ENCODE data around the gene CLEC4A.
A peak's percentile ranks its signal among the peaks of the same experiment; 100 is the strongest.
"Not testable (repeated sequence)": the region's sequence is repeated elsewhere in the genome, so short reads cannot be mapped to it uniquely, and the experiment has no call there.

CLEC4A gene

DNA sequence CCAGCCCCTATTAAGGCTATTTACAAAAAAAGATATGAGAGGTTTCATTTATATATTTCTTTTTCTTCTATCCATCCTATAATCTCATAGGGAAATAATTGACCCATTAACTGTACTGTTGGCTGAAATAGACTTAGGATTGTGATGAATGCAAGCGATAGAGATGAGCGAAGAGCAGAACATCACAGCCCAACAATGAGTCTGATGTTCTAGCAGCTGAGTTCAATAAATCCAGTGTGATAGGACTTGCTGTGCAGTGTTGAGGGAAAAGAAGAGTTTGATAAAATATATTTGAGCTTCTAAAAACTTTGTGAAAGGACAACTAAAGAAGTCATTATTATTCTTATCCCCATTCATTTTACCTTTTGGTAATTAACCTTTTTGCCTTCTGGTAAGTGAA is 49.5 kb downstream of the CLEC4A start:
- not testable (repeated sequence) for H3K27ac ChIP-seq (ENCODE audit: low read length); H3K36me3 ChIP-seq (ENCODE audit: control insufficient read depth in 2 of 2, insufficient read depth in 2 of 2, low read length in 2 of 2); H3K4me1 ChIP-seq (ENCODE audit: control insufficient read depth, insufficient read depth, low read length); H3K9ac ChIP-seq (ENCODE audit: low read length in 2 of 2); H3K9me3 ChIP-seq (ENCODE audit: control insufficient read depth in 2 of 2, low read length in 2 of 2); H3K27me3 ChIP-seq (ENCODE audit: control insufficient read depth in 1 of 2, insufficient read depth in 2 of 2, low read length in 2 of 2); H3K4me3 ChIP-seq (ENCODE audit: low read length in 2 of 2)

DNA sequence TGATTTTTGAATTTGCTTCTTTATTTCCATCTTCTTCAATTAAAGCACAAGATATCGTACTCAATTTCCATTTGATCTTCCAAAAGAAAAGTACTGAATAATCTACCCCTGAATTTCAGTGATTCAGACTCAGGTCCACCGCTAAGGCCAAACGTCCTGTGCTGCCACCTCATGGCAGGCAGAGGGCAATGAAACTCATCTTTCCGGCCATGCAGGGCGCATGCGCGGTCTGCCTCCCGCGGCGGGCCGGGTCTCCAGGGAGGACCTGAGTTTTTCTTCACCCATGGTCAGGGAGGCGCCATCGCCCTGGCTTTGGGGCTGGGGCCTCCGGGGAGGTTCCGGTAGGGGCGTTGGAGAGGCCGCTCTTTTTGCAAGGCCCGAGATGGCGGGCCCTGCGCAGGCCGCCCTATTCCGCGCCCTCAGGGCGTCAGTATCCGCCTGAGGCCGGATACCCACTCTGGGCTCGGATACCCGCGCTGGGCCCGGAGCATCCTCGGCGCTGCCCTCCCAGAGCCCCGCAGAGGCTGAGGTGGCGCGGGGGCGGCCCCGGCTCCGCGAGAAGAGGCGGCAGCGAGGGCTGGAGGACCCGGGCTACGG is 56.7 kb downstream of the CLEC4A start:
- not testable (repeated sequence) for H3K4me1 ChIP-seq (ENCODE audit: control insufficient read depth, insufficient read depth, low read length); H3K27me3 ChIP-seq (ENCODE audit: control insufficient read depth in 1 of 2, insufficient read depth in 2 of 2, low read length in 2 of 2); H3K36me3 ChIP-seq (ENCODE audit: control insufficient read depth in 2 of 2, insufficient read depth in 2 of 2, low read length in 2 of 2); H3K9me3 ChIP-seq (ENCODE audit: control insufficient read depth in 2 of 2, low read length in 2 of 2)
- Histone ChIP-seq H3K27ac (ENCODE audit: low read length) (peak overlapping the region; percentile 41), H3K4me3 (ENCODE audit: low read length in 2 of 2) (peak overlapping the region in 1 of 2 donors; percentile 69), H3K9ac (ENCODE audit: low read length in 2 of 2) (peak overlapping the region; percentile 53 to 58)

DNA sequence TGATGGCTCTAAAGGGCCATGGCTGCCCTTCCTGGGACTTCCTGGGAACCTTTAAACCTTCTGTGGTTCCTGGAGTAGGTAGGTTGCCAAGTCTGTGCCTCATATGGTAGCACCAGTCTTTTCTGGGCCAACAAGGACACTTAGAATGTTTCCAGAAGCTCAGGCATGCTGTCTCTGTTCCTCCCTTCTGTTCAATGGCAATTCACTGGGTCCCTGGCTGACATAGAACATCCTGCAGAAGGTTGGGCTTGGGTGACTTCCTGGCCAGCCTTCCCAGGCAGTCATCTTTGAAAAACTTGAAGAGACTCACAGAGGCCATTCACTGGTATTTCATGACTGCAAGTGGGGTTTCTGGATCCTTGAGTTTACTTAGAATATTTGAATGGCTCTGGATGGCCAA is 57.9 kb downstream of the CLEC4A start:
- H3K9me3 ChIP-seq (ENCODE audit: control insufficient read depth in 2 of 2, low read length in 2 of 2); H3K36me3 ChIP-seq (ENCODE audit: control insufficient read depth in 2 of 2, insufficient read depth in 2 of 2, low read length in 2 of 2); H3K9ac ChIP-seq (ENCODE audit: low read length in 2 of 2); H3K27me3 ChIP-seq (ENCODE audit: control insufficient read depth in 1 of 2, insufficient read depth in 2 of 2, low read length in 2 of 2); H3K27ac ChIP-seq (ENCODE audit: low read length); H3K4me1 ChIP-seq (ENCODE audit: control insufficient read depth, insufficient read depth, low read length): not testable (repeated sequence)
- H3K4me3 ChIP-seq (ENCODE audit: low read length in 2 of 2): peak overlapping the region in 1 of 2 donors; percentile 69

DNA sequence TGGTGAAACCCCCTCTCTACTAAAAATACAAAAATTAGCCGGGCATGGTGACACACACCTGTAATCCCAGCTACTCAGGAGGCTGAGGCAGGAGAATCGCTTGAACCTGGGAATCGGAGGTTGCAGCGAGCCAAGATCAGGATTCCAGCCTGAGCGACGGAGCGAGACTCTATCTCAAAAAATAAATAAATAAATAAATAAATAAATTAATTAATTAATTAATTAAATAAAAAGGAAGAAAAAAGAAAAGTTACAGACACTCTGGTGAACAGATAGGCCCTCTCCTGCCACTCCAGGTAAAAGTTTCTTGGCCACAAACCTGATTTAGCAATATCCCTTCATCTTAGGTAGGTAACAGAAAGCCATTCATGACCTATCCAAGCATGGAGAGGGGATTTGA is 59.5 kb downstream of the CLEC4A start:
- H3K4me1 ChIP-seq (ENCODE audit: control insufficient read depth, insufficient read depth, low read length); H3K27me3 ChIP-seq (ENCODE audit: control insufficient read depth in 1 of 2, insufficient read depth in 2 of 2, low read length in 2 of 2); H3K9ac ChIP-seq (ENCODE audit: low read length in 2 of 2); H3K27ac ChIP-seq (ENCODE audit: low read length); H3K36me3 ChIP-seq (ENCODE audit: control insufficient read depth in 2 of 2, insufficient read depth in 2 of 2, low read length in 2 of 2); H3K9me3 ChIP-seq (ENCODE audit: control insufficient read depth in 2 of 2, low read length in 2 of 2); H3K4me3 ChIP-seq (ENCODE audit: low read length in 2 of 2): not testable (repeated sequence)

DNA sequence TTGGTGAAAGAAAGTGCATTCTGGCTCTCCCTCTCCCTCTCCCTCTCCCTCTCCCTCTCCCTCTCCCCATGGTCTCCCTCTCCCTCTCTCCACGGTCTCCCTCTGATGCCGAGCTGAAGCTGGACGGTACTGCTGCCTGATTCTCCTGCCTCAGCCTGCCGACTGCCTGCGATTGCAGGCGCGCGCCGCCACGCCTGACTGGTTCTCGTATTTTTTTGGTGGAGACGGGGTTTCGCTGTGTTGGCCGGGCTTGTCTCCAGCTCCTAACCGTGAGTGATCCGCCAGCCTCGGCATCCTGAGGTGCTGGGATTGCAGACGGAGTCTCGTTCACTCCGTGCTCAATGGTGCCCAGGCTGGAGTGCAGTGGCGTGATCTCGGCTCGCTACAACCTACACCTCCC is 59.9 kb downstream of the CLEC4A start:
- not testable (repeated sequence) for H3K9me3 ChIP-seq (ENCODE audit: control insufficient read depth in 2 of 2, low read length in 2 of 2); H3K4me1 ChIP-seq (ENCODE audit: control insufficient read depth, insufficient read depth, low read length); H3K27me3 ChIP-seq (ENCODE audit: control insufficient read depth in 1 of 2, insufficient read depth in 2 of 2, low read length in 2 of 2); H3K9ac ChIP-seq (ENCODE audit: low read length in 2 of 2); H3K4me3 ChIP-seq (ENCODE audit: low read length in 2 of 2); H3K36me3 ChIP-seq (ENCODE audit: control insufficient read depth in 2 of 2, insufficient read depth in 2 of 2, low read length in 2 of 2); H3K27ac ChIP-seq (ENCODE audit: low read length)

DNA sequence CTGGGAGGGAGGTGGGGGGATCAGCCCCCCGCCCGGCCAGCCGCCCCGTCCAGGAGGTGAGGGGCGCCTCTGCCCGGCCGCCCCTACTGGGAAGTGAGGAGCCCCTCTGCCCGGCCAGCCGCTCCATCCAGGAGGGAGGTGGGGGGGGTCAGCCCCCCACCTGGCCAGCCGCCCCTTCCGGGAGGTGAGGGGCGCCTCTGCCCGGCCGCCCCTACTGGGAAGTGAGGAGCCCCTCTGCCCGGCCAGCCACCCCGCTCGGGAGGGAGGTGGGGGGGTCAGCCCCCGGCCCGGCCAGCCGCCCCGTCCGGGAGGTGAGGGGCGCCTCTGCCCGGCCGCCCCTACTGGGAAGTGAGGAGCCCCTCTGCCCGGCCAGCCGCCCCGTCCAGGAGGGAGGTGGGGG is 60.8 kb downstream of the CLEC4A start:
- not testable (repeated sequence) for H3K4me1 ChIP-seq (ENCODE audit: control insufficient read depth, insufficient read depth, low read length); H3K4me3 ChIP-seq (ENCODE audit: low read length in 2 of 2); H3K27ac ChIP-seq (ENCODE audit: low read length); H3K9me3 ChIP-seq (ENCODE audit: control insufficient read depth in 2 of 2, low read length in 2 of 2); H3K36me3 ChIP-seq (ENCODE audit: control insufficient read depth in 2 of 2, insufficient read depth in 2 of 2, low read length in 2 of 2); H3K9ac ChIP-seq (ENCODE audit: low read length in 2 of 2); H3K27me3 ChIP-seq (ENCODE audit: control insufficient read depth in 1 of 2, insufficient read depth in 2 of 2, low read length in 2 of 2)

DNA sequence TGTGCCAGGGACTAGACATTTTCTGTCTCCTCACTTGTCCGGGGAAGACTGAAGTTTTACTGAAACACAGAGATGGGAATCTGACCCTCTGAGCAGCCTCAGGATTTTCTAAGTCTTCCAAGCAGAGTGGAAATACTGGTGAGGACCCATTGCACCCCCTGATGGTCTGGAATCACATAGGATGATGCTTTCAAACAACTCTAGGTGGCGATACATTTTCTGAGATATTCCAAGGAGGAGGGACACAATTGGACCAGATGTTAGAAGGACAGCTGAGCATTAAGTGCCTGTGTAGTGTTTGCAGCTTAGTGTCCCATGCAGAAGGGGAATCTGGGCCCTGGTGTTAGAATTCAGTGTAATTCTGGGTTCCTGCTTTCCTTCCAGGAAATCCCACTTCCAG is 64.7 kb downstream of the CLEC4A start:
- not testable (repeated sequence) for H3K9ac ChIP-seq (ENCODE audit: low read length in 2 of 2); H3K36me3 ChIP-seq (ENCODE audit: control insufficient read depth in 2 of 2, insufficient read depth in 2 of 2, low read length in 2 of 2); H3K4me1 ChIP-seq (ENCODE audit: control insufficient read depth, insufficient read depth, low read length); H3K27ac ChIP-seq (ENCODE audit: low read length); H3K4me3 ChIP-seq (ENCODE audit: low read length in 2 of 2); H3K27me3 ChIP-seq (ENCODE audit: control insufficient read depth in 1 of 2, insufficient read depth in 2 of 2, low read length in 2 of 2); H3K9me3 ChIP-seq (ENCODE audit: control insufficient read depth in 2 of 2, low read length in 2 of 2)
